ENCODE measurements around the gene LIN37. TPM values are rescaled to one million over a fixed set of nuclear protein-coding genes. Genes with fewer than 3 reads are reported as not detected.

The LIN37 gene
- total and polyA plus RNA-seq, 2 of the 13 experiments (the other 11 are each of a cell fraction or from before 2014, with no cell fraction given): 6.3 to 8.7 TPM

- TF ChIP-seq SMARCC2 (IDR thresholded peaks at IDR 0.05) (no peak; the same call in 1 of the 2 replicates), NFIC (IDR thresholded peaks at IDR 0.05; ENCODE audit: low read length) (no peak), SUZ12 (IDR thresholded peaks at IDR 0.05; ENCODE audit: low read depth, low read length) (peak; percentile 78), BORCS8-MEF2B (CRISPR knock-in tag; IDR thresholded peaks at IDR 0.05) (no peak), ZKSCAN5 (CRISPR knock-in tag; IDR thresholded peaks at IDR 0.05) (peak; percentile 53; the same call in 1 of the 2 replicates), XRCC5 (optimal IDR thresholded peaks at IDR 0.05; ENCODE audit: low read length) (peak; percentile 14), ZSCAN21 (CRISPR knock-in tag; IDR thresholded peaks at IDR 0.05; ENCODE audit: borderline replicate concordance) (no peak; the same call in none of the 2 replicates), TMF1 (CRISPR knock-in tag; IDR thresholded peaks at IDR 0.05; ENCODE audit: low read depth) (0 out of 2 replicates have a peak, but pooled peaks have one; percentile 17), ESRRA (CRISPR knock-in tag; IDR thresholded peaks at IDR 0.05; ENCODE audit: low read depth) (no peak), ASH2L (IDR thresholded peaks at IDR 0.05; ENCODE audit: insufficient read length, low read depth, low read length) (peak; percentile 41), ZNF614 (CRISPR knock-in tag; IDR thresholded peaks at IDR 0.05; ENCODE audit: borderline replicate concordance) (peak; percentile 87), MYPOP (CRISPR knock-in tag; IDR thresholded peaks at IDR 0.05) (0 out of 2 replicates have a peak, but pooled peaks have one; percentile 49), ZBTB25 (CRISPR knock-in tag; IDR thresholded peaks at IDR 0.05) (0 out of 2 replicates have a peak, but pooled peaks have one; percentile 75), EED (CRISPR knock-in tag; IDR thresholded peaks at IDR 0.05) (no peak), POLR2A (IDR thresholded peaks at IDR 0.05; ENCODE audit: insufficient read depth in 1 of 2, low read depth in 2 of 2, low read length in 2 of 2) (peak; percentile 29 to 69; a peak in 3 of 4 replicates), ZNF44 (CRISPR knock-in tag; IDR thresholded peaks at IDR 0.05) (no peak), ARID3A (IDR thresholded peaks at IDR 0.05; ENCODE audit: low read depth, low read length) (peak; percentile 56; the same call in 1 of the 2 replicates), ELK4 (CRISPR knock-in tag; IDR thresholded peaks at IDR 0.05; ENCODE audit: borderline replicate concordance) (no peak), ZNF17 (CRISPR knock-in tag; IDR thresholded peaks at IDR 0.05) (no peak), ZNF292 (CRISPR knock-in tag; IDR thresholded peaks at IDR 0.05; ENCODE audit: borderline replicate concordance, low read depth) (no peak), ZKSCAN8 (CRISPR knock-in tag; IDR thresholded peaks at IDR 0.05; ENCODE audit: borderline replicate concordance) (no peak), MYC (CRISPR knock-in tag; IDR thresholded peaks at IDR 0.05; ENCODE audit: borderline replicate concordance) (peak; percentile 72), STAT5B (CRISPR knock-in tag; IDR thresholded peaks at IDR 0.05) (no peak), ZNF660 (CRISPR knock-in tag; IDR thresholded peaks at IDR 0.05; ENCODE audit: borderline replicate concordance, low read depth) (no peak), MTA3 (CRISPR knock-in tag; IDR thresholded peaks at IDR 0.05) (no peak), CENPT (CRISPR knock-in tag; IDR thresholded peaks at IDR 0.05; ENCODE audit: low read depth) (no peak)
Measured at GRCh38 chr19:35716801-35717664, 31.3 kb upstream of the LIN37 start (continued).
